NB4 (cell line): ENCODE data around the gene ZBTB44.

Experiments
- POLR2A ChIP-seq: IDR thresholded peaks from 2 replicates; pipeline ENCODE4 v1.6.1; 2011; ENCODE audit warnings: mild to moderate bottlenecking; ENCODE audit not compliant: insufficient read length; ENCODE audit errors: extremely low read depth
- TF ChIP-seq, protein P1 (sequence below): IDR thresholded peaks from one replicate; pipeline ENCODE4 v1.5.1; 2012; ENCODE audit warnings: low read depth, low read length

DNA sequence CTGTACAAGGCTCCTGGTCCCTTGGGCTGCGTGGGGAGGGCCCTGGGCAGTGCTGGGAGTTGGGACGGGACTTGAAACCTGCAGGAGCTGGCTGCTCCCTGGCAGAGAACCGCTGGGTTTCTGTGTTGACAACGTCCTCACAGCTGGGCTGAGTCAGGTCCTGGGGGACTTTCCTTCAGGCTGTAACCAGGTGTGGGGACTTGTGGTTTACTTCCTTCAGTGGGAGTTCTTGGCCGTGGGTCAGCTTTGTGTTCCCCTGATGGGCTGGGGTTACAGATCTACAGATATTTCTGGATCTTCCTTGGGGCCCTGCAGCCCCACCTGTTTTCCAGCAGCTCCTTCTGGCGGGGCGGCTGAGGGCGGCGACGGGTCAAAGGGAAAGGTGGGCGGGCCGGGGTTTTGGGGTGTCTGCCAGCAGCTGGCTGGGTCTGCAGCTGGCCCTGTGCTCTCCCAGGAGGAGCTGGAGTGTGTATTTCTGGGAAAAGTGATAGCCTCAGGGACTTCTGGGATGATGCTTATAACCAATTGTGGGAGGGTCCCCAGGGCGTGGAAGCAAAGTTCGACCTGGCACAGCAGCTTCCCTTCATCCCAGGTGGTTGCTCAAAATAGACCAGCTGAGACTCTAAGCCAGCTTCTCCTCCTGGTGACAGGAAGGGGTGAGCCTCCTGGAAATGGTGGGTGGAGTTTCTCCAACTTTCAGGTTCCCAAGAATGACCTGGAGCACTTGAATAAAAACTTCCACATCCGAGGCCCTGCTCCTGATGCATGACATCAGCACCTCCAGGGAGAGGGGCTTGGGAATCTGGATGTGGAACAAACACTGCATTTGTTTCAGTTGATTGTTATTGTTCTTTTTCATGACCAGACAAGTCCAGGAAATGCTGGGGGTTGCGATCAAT lies 136.0 kb downstream of the ZBTB44 start:
- TF ChIP-seq, protein P1, sequence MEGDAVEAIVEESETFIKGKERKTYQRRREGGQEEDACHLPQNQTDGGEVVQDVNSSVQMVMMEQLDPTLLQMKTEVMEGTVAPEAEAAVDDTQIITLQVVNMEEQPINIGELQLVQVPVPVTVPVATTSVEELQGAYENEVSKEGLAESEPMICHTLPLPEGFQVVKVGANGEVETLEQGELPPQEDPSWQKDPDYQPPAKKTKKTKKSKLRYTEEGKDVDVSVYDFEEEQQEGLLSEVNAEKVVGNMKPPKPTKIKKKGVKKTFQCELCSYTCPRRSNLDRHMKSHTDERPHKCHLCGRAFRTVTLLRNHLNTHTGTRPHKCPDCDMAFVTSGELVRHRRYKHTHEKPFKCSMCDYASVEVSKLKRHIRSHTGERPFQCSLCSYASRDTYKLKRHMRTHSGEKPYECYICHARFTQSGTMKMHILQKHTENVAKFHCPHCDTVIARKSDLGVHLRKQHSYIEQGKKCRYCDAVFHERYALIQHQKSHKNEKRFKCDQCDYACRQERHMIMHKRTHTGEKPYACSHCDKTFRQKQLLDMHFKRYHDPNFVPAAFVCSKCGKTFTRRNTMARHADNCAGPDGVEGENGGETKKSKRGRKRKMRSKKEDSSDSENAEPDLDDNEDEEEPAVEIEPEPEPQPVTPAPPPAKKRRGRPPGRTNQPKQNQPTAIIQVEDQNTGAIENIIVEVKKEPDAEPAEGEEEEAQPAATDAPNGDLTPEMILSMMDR, result no peak
- TF ChIP-seq POLR2A, result no peak
